A673 (cell line): ENCODE data around the gene ELAVL3.

ENCODE experiments used
- EZH2 ChIP-seq: fragments of 200-600 bp; sonication (generic); IDR thresholded peaks from 2 replicates; pipeline ENCODE4 v1.6.1; 2017; ENCODE audit warnings: borderline replicate concordance, low read depth, mild to moderate bottlenecking, mixed read lengths, antibody characterized with exemption, low read length; ENCODE audit not compliant: poor library complexity, severe bottlenecking
- TF ChIP-seq, protein P1 (sequence below): fragments of 300-800, 200-600 bp; sonication (generic); conservative IDR thresholded peaks from 2 replicates; pipeline ENCODE4 v1.5.1; 2017; ENCODE audit warnings: low read depth, mild to moderate bottlenecking, antibody characterized with exemption, low read length, moderate library complexity, mixed read lengths

DNA sequence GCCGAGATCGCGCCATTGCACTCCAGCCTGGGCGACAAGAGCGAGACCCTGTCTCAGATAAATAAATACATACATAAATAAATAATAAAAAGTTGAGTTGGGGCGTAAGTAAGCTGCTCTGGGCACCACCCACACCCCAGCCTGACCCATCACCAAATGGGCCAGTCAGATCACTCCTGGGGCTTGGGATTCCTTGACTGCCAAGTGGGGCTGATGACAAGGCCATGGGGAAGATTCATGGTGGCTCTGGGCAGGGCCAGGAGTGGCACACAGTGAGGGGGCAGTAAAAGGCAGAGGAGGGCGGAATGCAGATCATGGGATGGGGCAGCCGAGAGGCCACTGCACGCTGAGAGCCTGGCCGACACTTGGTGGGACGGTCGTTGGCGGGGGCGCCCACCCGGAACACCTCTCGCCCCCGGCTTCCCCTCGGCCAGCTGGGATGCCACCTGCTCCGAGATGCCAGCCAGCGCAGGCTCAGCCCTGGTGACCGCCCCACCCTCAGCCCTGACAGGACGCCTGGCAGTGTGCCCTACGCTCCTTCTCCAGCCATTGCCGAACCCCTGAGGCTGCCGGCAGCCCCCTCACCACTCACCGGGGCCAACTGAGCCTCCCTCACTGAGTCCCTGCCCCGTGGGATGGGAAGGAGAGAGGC, 13.9 kb upstream of the ELAVL3 start:
- no peak for TF ChIP-seq EZH2
- TF ChIP-seq, protein P1, sequence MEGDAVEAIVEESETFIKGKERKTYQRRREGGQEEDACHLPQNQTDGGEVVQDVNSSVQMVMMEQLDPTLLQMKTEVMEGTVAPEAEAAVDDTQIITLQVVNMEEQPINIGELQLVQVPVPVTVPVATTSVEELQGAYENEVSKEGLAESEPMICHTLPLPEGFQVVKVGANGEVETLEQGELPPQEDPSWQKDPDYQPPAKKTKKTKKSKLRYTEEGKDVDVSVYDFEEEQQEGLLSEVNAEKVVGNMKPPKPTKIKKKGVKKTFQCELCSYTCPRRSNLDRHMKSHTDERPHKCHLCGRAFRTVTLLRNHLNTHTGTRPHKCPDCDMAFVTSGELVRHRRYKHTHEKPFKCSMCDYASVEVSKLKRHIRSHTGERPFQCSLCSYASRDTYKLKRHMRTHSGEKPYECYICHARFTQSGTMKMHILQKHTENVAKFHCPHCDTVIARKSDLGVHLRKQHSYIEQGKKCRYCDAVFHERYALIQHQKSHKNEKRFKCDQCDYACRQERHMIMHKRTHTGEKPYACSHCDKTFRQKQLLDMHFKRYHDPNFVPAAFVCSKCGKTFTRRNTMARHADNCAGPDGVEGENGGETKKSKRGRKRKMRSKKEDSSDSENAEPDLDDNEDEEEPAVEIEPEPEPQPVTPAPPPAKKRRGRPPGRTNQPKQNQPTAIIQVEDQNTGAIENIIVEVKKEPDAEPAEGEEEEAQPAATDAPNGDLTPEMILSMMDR, result no peak
